Measurements from ENCODE around the gene SHROOM4. TPM values are rescaled to one million over a fixed set of nuclear protein-coding genes. Genes with fewer than 3 reads are reported as not detected.

SHROOM4 gene
- total and polyA plus RNA-seq, 2 experiments from 2014 or later = 1.9 to 8.5 TPM

GRCh38 chrX:50705042-50705441, 109.0 kb downstream of the SHROOM4 start:
- H3K4me3 ChIP-seq = no peak overlapping the region
- H3K4me2 ChIP-seq = no peak overlapping the region
- no peaks in the 10 kb centered on the region for H3K36me3 ChIP-seq (ENCODE audit: insufficient read depth)
- no peaks in the 10 kb centered on the region; the same call in 2 of the 3 replicates for H3K9me3 Mint-ChIP-seq
- H3K4me3 Mint-ChIP-seq = no peak overlapping the region
- H3K27me3 Mint-ChIP-seq (ENCODE audit: insufficient read depth, low read depth, poor library complexity) = peaks cover 7% of the 10 kb centered on the region
- no peak overlapping the region for H2AFZ ChIP-seq
- no peaks in the 10 kb centered on the region for H3K27me3 ChIP-seq (ENCODE audit: insufficient read depth)
- DNase-seq (ENCODE audit: low spot score) (no peak), ATAC-seq (no peak)
- no peaks in the 10 kb centered on the region for H3K79me2 ChIP-seq (replicated peaks; ENCODE audit: insufficient read depth)
- no peak overlapping the region for H3K27ac ChIP-seq (ENCODE audit: low read depth)
- H3K9me2 ChIP-seq (ENCODE audit: insufficient read depth) = no peaks in the 10 kb centered on the region
- no peaks in the 10 kb centered on the region for H3K36me3 Mint-ChIP-seq (ENCODE audit: low read depth)
- peaks cover 31% of the 10 kb centered on the region for H3K4me1 ChIP-seq (ENCODE audit: insufficient read depth)
- peaks cover 36% of the 10 kb centered on the region for H3K4me1 Mint-ChIP-seq
- TF ChIP-seq CREB1 (CRISPR knock-in tag; IDR thresholded peaks at IDR 0.05; ENCODE audit: low read depth) (no peak), NANOG (IDR thresholded peaks at IDR 0.05; ENCODE audit: borderline replicate concordance) (no peak), JUNB (IDR thresholded peaks at IDR 0.05; ENCODE audit: unreplicated experiment) (no peak), ETS1 (IDR thresholded peaks at IDR 0.05) (no peak), EZH2 (IDR thresholded peaks at IDR 0.05; ENCODE audit: low read depth, unreplicated experiment) (no peak), STAT1 (IDR thresholded peaks at IDR 0.05; ENCODE audit: unreplicated experiment) (no peak), ZNF462 (CRISPR knock-in tag; IDR thresholded peaks at IDR 0.05) (no peak), POLR2AphosphoS5 (IDR thresholded peaks at IDR 0.05; ENCODE audit: low read depth) (no peak), CTCF (conservative IDR thresholded peaks at IDR 0.05; ENCODE audit: low read depth in 2 of 2) (no peak), ZNF114 (CRISPR knock-in tag; IDR thresholded peaks at IDR 0.05) (no peak), EZH2phosphoT487 (IDR thresholded peaks at IDR 0.05; ENCODE audit: unreplicated experiment) (no peak), REST (IDR thresholded peaks at IDR 0.05; ENCODE audit: unreplicated experiment) (no peak), ZNF331 (CRISPR knock-in tag; IDR thresholded peaks at IDR 0.05; ENCODE audit: low read depth) (no peak)
- no peak overlapping the region for H3K27ac Mint-ChIP-seq
- no peaks in the 10 kb centered on the region for H3F3A ChIP-seq (replicated peaks; ENCODE audit: low read depth)
- H4K20me1 ChIP-seq (replicated peaks; ENCODE audit: insufficient read depth) = no peaks in the 10 kb centered on the region
